GM21825 (cell line): ENCODE measurements around the gene PSME4.
A peak's percentile ranks its signal among the peaks of the same experiment; 100 is the strongest.

Experiments
- ATAC-seq: cut with Tn5 transposase; IDR thresholded peaks from one replicate; pipeline ENCODE4 v1.9.1; 2021; ENCODE audit warnings: mild to moderate bottlenecking, moderate library complexity; ENCODE audit not compliant: unreplicated experiment

PSME4 gene, protein sequence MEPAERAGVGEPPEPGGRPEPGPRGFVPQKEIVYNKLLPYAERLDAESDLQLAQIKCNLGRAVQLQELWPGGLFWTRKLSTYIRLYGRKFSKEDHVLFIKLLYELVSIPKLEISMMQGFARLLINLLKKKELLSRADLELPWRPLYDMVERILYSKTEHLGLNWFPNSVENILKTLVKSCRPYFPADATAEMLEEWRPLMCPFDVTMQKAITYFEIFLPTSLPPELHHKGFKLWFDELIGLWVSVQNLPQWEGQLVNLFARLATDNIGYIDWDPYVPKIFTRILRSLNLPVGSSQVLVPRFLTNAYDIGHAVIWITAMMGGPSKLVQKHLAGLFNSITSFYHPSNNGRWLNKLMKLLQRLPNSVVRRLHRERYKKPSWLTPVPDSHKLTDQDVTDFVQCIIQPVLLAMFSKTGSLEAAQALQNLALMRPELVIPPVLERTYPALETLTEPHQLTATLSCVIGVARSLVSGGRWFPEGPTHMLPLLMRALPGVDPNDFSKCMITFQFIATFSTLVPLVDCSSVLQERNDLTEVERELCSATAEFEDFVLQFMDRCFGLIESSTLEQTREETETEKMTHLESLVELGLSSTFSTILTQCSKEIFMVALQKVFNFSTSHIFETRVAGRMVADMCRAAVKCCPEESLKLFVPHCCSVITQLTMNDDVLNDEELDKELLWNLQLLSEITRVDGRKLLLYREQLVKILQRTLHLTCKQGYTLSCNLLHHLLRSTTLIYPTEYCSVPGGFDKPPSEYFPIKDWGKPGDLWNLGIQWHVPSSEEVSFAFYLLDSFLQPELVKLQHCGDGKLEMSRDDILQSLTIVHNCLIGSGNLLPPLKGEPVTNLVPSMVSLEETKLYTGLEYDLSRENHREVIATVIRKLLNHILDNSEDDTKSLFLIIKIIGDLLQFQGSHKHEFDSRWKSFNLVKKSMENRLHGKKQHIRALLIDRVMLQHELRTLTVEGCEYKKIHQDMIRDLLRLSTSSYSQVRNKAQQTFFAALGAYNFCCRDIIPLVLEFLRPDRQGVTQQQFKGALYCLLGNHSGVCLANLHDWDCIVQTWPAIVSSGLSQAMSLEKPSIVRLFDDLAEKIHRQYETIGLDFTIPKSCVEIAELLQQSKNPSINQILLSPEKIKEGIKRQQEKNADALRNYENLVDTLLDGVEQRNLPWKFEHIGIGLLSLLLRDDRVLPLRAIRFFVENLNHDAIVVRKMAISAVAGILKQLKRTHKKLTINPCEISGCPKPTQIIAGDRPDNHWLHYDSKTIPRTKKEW (N-terminal part only)

DNA sequence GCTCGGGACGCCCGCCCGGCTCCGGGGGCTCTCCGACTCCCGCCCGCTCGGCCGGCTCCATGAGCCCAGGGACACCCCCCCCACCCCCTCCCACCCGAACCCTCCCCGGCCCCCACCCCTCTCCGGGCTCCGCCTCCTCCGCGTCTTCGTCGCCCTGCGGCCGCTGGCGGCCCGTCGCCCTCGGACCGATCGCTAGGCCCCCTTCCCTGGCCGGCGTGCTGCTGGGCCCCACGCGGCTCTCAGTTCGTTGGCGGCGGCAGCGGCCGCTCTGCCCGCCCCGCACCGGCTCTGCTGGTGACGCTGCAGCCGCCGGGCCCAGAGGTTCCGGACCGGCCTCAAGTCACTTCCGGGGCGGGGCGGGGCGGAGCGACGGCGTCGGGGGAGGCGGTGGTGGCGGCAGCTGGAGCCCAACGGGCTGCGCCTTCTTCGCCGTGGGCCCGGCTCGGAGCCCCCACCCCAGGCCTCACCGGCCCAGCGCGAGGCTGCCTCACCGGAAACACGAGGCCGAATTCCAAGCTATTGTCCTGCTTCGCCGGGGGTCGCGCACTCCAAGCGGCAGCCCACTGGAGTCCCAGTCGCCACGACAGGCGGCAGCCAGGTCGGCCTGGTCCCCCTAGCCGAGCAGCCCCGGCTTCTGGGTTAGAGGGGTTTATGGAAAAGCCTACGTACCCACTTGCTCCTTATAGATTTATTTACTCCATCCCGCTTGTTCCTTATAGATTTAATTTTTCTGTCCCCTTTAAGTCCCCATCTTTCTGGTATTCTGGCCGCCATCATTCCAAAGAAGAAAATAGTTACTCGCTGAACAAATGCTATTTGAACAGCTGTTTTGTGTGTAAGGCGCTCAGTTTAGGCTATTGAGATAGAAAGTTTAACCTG is at the start of gene PSME4:
Gene PSME4, minus strand, starts transcription at position 270 of the 879 bp plus-strand sequence. Its CDS starts 209 bp downstream, at position 61.
- ATAC-seq, result peak; percentile 87

- no peak for ATAC-seq
Measured at GRCh38 chr2:54015798-54016699, 45.3 kb upstream of the PSME4 start.

DNA sequence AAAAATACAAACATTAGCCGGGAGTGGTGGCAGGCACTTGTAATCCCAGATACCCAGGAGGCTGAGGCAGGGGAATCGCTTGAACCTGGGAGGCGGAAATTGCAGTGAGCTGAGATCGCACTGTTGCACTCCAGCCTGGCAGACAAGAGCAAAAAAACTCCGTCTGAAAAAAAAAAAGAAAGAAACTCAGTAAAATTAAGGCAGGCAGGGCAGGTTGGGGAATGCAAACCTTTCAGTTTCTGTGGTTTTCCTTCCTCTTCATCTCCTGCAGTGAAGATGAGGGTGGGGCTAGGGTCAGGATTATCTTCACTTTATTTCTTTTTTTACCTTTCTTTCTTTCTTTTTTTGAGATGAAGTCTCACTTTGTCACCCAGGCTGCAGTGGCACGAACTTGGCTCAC is 43.2 kb upstream of the PSME4 start:
- no peak for ATAC-seq

DNA sequence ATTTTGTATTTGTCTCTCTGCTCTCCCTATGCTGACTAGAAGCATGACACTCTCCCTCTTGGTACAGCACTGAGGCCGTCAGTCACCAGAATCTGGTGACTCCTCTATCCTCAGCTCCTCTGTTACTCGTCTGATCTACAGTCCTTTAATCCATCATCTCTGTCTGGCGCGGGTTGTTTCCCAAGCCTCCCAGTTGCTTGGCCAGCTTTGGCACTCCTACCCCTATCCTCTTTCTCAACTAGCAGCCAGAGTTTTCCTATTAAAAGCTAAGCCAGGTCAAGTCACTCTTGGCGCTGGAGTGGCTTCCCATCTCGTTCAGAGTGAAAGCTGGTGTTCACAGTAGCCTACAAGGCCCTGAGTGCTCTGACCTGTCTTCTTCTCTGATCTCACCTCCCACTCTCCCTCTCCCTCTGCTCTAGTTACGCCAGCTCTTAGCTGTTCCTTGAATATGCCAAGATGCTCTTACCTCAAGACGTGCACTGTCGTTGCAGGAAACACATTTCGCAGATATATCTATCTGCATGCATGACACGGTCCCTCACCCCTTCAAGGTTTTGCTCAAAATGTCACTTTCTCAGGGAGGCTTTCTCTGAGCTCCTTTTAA is 41.8 kb upstream of the PSME4 start:
- ATAC-seq, result no peak

DNA sequence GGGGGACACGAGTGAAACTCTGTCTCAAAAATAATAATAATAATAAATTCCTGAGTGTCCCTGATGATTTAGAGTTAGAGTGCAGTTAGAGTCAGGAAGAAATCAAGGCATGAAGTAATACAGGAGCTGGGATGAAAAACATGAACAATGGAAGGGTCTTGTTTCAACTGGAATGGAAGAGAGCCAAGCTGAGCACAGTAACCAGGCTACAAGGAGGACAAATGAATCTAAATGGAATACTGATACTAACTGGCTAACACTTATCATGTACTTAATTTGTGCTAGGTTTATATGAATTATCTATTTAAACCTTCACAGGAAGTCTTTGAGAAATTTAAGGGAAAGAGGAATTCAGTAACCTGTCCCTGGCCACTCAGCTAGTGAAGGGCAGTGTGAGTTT is 38.8 kb upstream of the PSME4 start:
- ATAC-seq, result no peak

DNA sequence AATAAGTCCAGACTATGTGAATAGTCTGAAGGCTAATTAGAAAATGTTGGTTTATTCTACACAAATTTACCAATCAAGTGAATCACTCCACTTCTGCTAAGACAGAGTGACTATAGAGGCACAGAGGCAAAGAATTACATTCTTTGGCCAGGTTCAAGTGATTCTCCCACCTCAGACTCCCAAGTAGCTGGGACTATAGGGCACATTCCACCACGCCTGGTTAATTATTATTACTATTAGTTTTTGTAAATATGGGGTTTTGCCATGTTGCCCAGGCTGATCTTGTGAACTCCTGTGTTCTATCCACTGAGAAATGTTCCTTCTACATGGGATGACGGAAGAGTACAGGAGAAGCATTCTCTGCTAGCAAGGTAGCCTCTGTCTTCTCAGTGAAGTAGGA is 37.6 kb upstream of the PSME4 start:
- no peak for ATAC-seq

DNA sequence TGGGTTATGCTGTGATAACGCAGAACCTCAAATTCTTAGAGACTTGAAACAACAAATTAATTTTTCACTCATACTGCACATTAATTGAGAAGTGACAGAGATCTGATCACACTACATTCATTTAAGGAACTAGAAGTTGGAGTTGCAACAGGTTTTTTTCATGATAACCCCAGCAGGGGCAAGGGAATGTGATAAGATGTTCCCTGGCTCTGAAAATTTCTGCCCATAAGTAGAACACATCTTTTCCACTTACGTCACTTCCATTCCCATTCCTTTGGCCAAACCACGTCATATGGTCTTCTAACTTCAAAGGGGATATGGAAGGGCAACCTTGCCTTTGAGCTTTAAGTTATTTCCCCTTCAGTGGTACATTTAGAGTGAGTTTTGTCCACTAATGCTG is 29.7 kb upstream of the PSME4 start:
- no peak for ATAC-seq

DNA sequence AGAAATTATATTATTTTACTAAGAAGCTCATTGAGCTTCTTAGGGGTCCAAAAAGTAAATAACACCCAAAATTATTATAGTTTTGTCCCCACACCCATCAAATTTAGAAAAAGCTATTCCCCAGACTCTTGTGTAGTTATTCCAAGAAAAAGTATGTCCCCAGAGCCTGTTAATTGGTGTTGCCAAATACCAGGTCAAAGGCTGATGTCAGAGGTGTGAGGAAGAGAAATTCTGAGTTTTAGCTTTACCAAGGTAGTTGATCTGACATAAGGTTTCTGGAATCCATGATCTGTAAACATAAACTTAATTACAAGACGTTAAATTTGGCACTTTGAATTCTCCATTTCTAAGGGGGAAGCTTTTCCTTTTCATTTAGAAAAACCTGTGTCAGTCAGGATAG is 29.3 kb upstream of the PSME4 start:
- ATAC-seq, result no peak

DNA sequence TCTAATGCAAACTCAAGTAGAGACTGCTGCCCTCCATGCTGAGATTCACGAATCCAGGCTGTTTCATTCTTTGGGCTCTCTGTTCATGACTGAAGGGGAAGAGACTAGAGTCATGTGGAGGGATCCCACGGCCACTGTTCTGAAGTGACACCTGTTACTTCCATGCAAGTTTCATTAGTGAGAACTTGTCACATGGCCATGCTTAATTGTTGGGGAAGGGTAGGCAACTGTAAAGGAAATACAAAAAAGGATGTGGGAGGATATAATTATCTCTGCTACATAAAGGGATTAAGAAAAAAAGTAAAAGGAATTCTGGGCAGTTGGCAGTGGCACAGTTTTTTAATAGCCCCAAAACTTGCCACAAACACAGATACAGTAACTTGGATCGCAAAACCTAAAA is 28.0 kb upstream of the PSME4 start:
- no peak for ATAC-seq

DNA sequence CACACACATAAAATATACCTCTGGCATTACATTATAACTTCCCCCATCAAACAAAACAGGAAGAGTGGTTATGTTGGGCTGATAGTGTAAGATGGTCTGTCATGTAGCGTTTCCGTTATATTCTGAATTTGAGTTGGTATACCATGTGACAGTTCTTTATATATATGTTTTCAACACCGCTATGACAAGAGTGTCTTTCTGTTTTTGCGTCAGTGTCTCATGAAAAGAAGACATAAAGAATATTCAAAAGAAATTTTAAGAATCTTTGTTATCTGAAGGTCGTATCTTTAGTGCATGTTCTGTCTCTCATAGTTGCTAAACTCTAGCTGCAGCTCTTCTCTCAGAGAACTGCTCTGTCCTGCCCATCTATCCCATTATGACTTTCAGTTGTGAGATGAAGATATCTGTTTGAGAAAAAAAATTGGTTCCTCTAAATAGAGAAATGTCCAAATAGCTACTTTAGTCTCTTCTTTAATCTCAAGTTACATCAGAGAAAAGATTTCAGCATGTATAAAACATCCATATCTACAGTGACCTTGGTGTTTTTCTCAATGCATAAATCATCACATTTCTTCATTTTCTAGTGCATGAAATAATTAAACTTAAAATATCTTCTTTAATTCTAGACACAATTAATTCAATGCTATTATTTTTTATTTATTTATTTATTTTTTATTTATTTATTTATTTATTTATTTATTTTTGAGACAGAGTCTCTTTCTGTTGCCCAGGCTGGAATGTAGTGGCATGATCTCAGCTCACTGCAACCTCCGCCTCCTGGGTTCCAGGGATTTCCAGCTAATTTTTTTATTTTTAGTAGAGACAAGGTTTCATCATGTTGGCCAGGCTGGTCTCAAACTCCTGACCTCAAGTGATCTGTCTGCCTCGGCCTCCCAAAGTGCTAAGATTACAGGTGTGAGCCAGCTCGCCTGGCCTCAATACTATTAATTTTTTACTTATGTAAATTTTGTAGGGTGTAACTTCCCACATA is 24.3 kb upstream of the PSME4 start:
- ATAC-seq, result peak; percentile 80

GRCh38 chr2:53991948-53992347 is 21.2 kb upstream of the PSME4 start:
- ATAC-seq, result no peak

DNA sequence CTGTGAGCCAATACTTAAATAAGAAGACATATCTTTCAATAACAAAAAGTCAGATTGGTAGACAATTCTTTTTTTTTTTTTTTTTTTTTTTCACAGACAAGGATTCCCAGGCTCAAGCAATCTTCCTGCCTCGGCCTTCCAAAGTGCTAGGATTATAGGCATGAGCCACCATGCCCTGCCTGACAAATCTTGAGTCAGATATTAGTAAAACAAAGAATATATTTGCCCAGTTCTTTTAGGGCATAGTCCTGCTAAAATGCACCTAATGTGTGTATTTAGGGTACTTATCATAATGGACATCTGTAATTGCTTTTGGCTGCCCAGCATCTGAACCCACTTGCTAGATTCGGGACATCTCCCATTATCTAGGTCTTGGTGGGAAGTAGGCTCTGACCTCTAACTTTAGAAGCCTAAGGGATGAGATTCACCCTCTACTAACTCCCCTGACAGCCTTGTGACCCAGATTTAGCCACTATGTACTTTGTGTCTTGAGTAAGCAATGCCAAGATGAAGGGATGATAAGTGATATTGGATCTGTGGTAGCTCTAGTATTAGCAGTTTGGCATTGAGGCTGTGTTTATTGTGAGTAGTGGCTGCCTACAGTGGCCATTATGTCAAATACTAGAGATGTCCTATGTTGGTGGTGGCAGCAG is 18.5 kb upstream of the PSME4 start:
- ATAC-seq, result no peak

- ATAC-seq, result no peak
Measured at GRCh38 chr2:53987336-53987921, 16.6 kb upstream of the PSME4 start.

GRCh38 chr2:53985646-53986045 is 14.9 kb upstream of the PSME4 start:
- ATAC-seq, result no peak

- peak; percentile 22 for ATAC-seq
Measured at GRCh38 chr2:53969968-53970723, 647 bp downstream of the PSME4 start.
